A172 (cell line): Measurements from ENCODE around the gene SAP130. TPM values are rescaled to one million over a fixed set of nuclear protein-coding genes. Genes with fewer than 3 reads are reported as not detected.

Experiments
- DNase-seq: peaks from one replicate; pipeline ENCODE4 v3.0.0-alpha.2; 2015; ENCODE audit warnings: low spot score
- total RNA-seq: library from RNA; depleted of rRNA; stranded (reverse); fragments of >200 nt; shearing (Covaris generic); gene quantifications from 2 replicates; pipeline ENCODE4 v1.2.3, GENCODE V29; 2014; rRNA removed

SAP130 gene
- total RNA-seq, 1 experiment from 2014 or later, result 11.1 TPM

DNA sequence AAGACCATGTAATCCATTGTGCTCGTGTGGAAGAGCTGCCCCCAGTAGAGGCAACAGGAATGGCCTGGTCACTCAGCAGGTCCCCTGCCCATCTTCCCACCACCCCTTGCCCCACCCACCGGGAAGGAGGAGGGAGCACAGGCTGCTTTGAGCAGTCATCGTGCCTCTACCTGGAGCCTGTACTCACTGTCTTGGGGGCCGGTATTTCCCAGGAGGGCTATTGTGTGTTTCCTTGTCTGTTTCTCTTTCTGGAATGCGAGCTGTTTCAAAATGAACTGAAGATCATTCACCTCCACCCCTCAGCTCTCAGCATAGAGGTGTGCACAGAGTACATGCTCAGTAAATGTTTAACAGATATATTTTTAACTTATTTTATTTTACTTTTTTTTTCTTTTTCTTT, 134.4 kb downstream of the SAP130 start:
- DNase-seq, result no peak

DNA sequence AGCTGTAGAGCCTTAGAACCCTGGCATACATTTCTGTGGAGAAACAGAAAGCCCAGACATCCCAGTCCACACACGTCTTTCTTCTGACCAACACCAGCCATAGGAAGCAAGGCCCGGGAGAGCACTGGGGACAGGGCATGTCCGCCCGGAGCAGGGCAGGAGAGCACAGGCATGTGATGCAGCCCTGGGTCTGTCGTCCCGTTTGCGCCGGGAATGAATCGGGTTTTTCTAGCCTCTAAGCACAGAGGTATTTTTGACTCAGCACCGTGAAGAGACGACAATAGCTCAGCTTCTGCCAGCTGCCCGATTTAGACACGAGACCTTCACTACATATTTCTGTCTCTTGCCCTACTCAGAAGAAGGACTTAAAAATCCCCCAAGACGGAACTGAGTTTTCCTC, 134.8 kb downstream of the SAP130 start:
- DNase-seq, result no peak

DNA sequence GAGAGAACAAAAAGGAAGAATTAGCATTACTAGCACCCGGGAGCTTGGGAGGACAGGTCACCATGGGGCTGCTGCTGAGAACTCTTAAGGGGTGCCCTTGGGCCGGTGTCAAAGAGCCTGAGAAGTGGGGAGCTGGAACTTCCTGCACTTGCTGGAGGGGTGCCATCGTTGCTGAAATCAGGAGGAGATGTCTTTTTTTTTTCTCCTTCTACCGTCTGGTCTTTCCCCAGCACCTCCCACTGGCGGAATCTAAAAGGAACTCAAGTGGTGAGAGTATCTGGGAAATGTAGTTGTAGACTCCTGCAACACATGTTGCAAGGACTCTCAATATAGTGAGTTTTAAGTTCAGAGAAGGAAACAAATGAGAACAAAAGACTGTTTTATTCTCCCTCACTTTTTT, 136.0 kb downstream of the SAP130 start:
- no peak for DNase-seq

Other genes with a start within 250 kb of the SAP130 start
- gene WDR33, start 216.9 kb downstream of the SAP130 start, total RNA-seq, result 25.8 and 29.1 TPM in 2 replicates
- gene POLR2D, start 169.9 kb downstream of the SAP130 start, total RNA-seq, result 30.4 and 42.4 TPM in 2 replicates
- gene AMMECR1L, start 142.1 kb downstream of the SAP130 start, total RNA-seq, result 12.3 and 15.8 TPM in 2 replicates
- 63.9 and 77.6 TPM in 2 replicates for gene UGGT1, start 63.1 kb upstream of the SAP130 start, total RNA-seq